ENCODE data around the gene CORO2A. TPM values are rescaled to one million over a fixed set of nuclear protein-coding genes. Genes with fewer than 3 reads are reported as not detected.

CORO2A gene
- total RNA-seq, 1 donor from 2014 or later = 2.4 TPM

GRCh38 chr9:98182069-98182820 lies 10.2 kb downstream of the CORO2A start:
- no peak for TF ChIP-seq EZH2 (IDR thresholded peaks at IDR 0.05)
- no peak for TF ChIP-seq CTCF (IDR thresholded peaks at IDR 0.05)
- TF ChIP-seq EZH2phosphoT487 (IDR thresholded peaks at IDR 0.05) = no peak
- Mint-ChIP-seq H3K4me3 (no peak overlapping the region), H3K9me3 (no peaks in the 10 kb centered on the region), H3K27ac (no peak overlapping the region), H3K27me3 (ENCODE audit: insufficient read depth, low read depth) (peaks cover 8% of the 10 kb centered on the region), H3K4me1 (peaks cover 5% of the 10 kb centered on the region), H3K36me3 (no peaks in the 10 kb centered on the region)
- no peak overlapping the region for H3K4me2 ChIP-seq
- no peaks in the 10 kb centered on the region for H3K36me3 ChIP-seq
- no peak for DNase-seq (ENCODE audit: low spot score)
- H3K79me2 ChIP-seq (ENCODE audit: low read depth) = no peaks in the 10 kb centered on the region
- no peak overlapping the region for H3K27ac ChIP-seq
- no peaks in the 10 kb centered on the region for H3K27me3 ChIP-seq
- no peaks in the 10 kb centered on the region for H3K9me3 ChIP-seq (ENCODE audit: low read depth)
- H3K4me3 ChIP-seq = no peak overlapping the region
- H4K20me1 ChIP-seq (ENCODE audit: low read depth) = no peaks in the 10 kb centered on the region
- H3K9ac ChIP-seq = no peak overlapping the region
- no peak overlapping the region for H2AFZ ChIP-seq (replicated peaks)
- peaks cover 4% of the 10 kb centered on the region for H3K4me1 ChIP-seq
- H3F3A ChIP-seq (ENCODE audit: low read depth) = no peaks in the 10 kb centered on the region

- Mint-ChIP-seq H3K36me3 (no peaks in the 10 kb centered on the region), H3K9me3 (no peaks in the 10 kb centered on the region)
Observed at GRCh38 chr9:98181746-98182068, 10.7 kb downstream of the CORO2A start.

GRCh38 chr9:98180996-98181395 lies 11.4 kb downstream of the CORO2A start:
- Histone ChIP-seq H2AFZ (replicated peaks) (no peak overlapping the region), H3K9me3 (ENCODE audit: low read depth) (no peaks in the 10 kb centered on the region), H3K27ac (no peak overlapping the region), H3K4me1 (peaks cover 4% of the 10 kb centered on the region), H3K4me2 (no peak overlapping the region), H3F3A (ENCODE audit: low read depth) (no peaks in the 10 kb centered on the region), H4K20me1 (ENCODE audit: low read depth) (no peaks in the 10 kb centered on the region), H3K4me3 (no peak overlapping the region), H3K79me2 (ENCODE audit: low read depth) (no peaks in the 10 kb centered on the region), H3K27me3 (no peaks in the 10 kb centered on the region), H3K36me3 (no peaks in the 10 kb centered on the region), H3K9ac (no peak overlapping the region)
- no peak overlapping the region for H3K27ac Mint-ChIP-seq
- TF ChIP-seq CTCF (IDR thresholded peaks at IDR 0.05) (no peak), EZH2phosphoT487 (IDR thresholded peaks at IDR 0.05) (no peak), EZH2 (IDR thresholded peaks at IDR 0.05) (no peak)
- no peak for DNase-seq (ENCODE audit: low spot score)
- H3K4me3 Mint-ChIP-seq = no peak overlapping the region
- no peaks in the 10 kb centered on the region for H3K9me3 Mint-ChIP-seq
- peaks cover 11% of the 10 kb centered on the region for H3K4me1 Mint-ChIP-seq
- H3K27me3 Mint-ChIP-seq (ENCODE audit: insufficient read depth, low read depth) = peaks cover 5% of the 10 kb centered on the region
- H3K36me3 Mint-ChIP-seq = no peaks in the 10 kb centered on the region

More at GRCh38 chr9:98181746-98182068, 10.7 kb downstream of the CORO2A start:
- H3K9me3 ChIP-seq (ENCODE audit: low read depth) = no peaks in the 10 kb centered on the region
- DNase-seq (ENCODE audit: low spot score) = no peak
- no peaks in the 10 kb centered on the region for H3K79me2 ChIP-seq (ENCODE audit: low read depth)
- Mint-ChIP-seq H3K27me3 (ENCODE audit: insufficient read depth, low read depth) (peaks cover 8% of the 10 kb centered on the region), H3K27ac (no peak overlapping the region), H3K4me3 (no peak overlapping the region), H3K4me1 (peaks cover 5% of the 10 kb centered on the region)
- H2AFZ ChIP-seq (replicated peaks) = no peak overlapping the region
- TF ChIP-seq CTCF (IDR thresholded peaks at IDR 0.05) (no peak), EZH2phosphoT487 (IDR thresholded peaks at IDR 0.05) (no peak), EZH2 (IDR thresholded peaks at IDR 0.05) (no peak)
- H3K4me2 ChIP-seq = no peak overlapping the region
- no peak overlapping the region for H3K4me3 ChIP-seq
- no peak overlapping the region for H3K9ac ChIP-seq
- H3K27me3 ChIP-seq = no peaks in the 10 kb centered on the region
- H3K36me3 ChIP-seq = no peaks in the 10 kb centered on the region
- H3K4me1 ChIP-seq = peaks cover 4% of the 10 kb centered on the region
- no peak overlapping the region for H3K27ac ChIP-seq
- H3F3A ChIP-seq (ENCODE audit: low read depth) = no peaks in the 10 kb centered on the region
- H4K20me1 ChIP-seq (ENCODE audit: low read depth) = no peaks in the 10 kb centered on the region

All from neural progenitor cell (in vitro differentiated cells).